MM.1S (cell line): ENCODE data around the gene RRM1.

Experiments used
- DNase-seq: peaks from one replicate; pipeline ENCODE4 v3.0.0-alpha.2; 2015
- H2AFZ ChIP-seq: fragments of 300-600 bp; sonication (generic); 2 replicates; pipeline ENCODE4 v1.6.0; 2016; ENCODE audit warnings: antibody characterized with exemption, low read length
- H3F3A ChIP-seq: fragments of 300-600 bp; sonication (generic); 2 replicates; pipeline ENCODE4 v1.6.1; 2016; ENCODE audit warnings: mild to moderate bottlenecking, antibody characterized with exemption, low read length, moderate library complexity, mixed read lengths; ENCODE audit not compliant: insufficient read depth
- H3K27ac ChIP-seq: fragments of 300-600 bp; sonication (generic); 2 replicates; pipeline ENCODE4 v1.5.1; 2016; ENCODE audit warnings: mild to moderate bottlenecking, low read length
- H3K27me3 ChIP-seq: fragments of 300-600 bp; sonication (generic); replicated peaks from 2 replicates; pipeline ENCODE4 v1.6.0; 2016; ENCODE audit warnings: low read length; ENCODE audit not compliant: insufficient read depth
- H3K36me3 ChIP-seq: fragments of 300-600 bp; sonication (generic); replicated peaks from 2 replicates; pipeline ENCODE4 v1.6.1; 2016; ENCODE audit warnings: mild to moderate bottlenecking, low read length, mixed read lengths; ENCODE audit not compliant: insufficient read depth
- H3K4me1 ChIP-seq: fragments of 300-600 bp; sonication (generic); 2 replicates; pipeline ENCODE4 v1.6.1; 2016; ENCODE audit warnings: low read length, mixed read lengths
- H3K4me2 ChIP-seq: fragments of 300-600 bp; sonication (generic); 2 replicates; pipeline ENCODE4 v1.6.0; 2016; ENCODE audit warnings: low read depth, low read length
- H3K4me3 ChIP-seq: fragments of 300-600 bp; sonication (generic); 2 replicates; pipeline ENCODE4 v1.5.1; 2016; ENCODE audit warnings: low read length, mixed read lengths
- H3K79me2 ChIP-seq: fragments of 300-600 bp; sonication (generic); 2 replicates; pipeline ENCODE4 v1.6.1; 2016; ENCODE audit warnings: mixed run types, low read length, mixed read lengths
- H3K9ac ChIP-seq: fragments of 300-600 bp; sonication (generic); 2 replicates; pipeline ENCODE4 v1.6.1; 2016; ENCODE audit warnings: low read length, mixed read lengths
- H3K9me2 ChIP-seq: fragments of 300-600 bp; sonication (generic); replicated peaks from 2 replicates; pipeline ENCODE4 v1.6.1; 2016; ENCODE audit warnings: mild to moderate bottlenecking, low read length, mixed read lengths; ENCODE audit not compliant: insufficient read depth
- H3K9me3 ChIP-seq: fragments of 300-600 bp; sonication (generic); replicated peaks from 2 replicates; pipeline ENCODE4 v1.6.1; 2016; ENCODE audit warnings: mild to moderate bottlenecking, low read length, mixed read lengths; ENCODE audit not compliant: insufficient read depth
- H4K20me1 ChIP-seq: fragments of 300-600 bp; sonication (generic); 2 replicates; pipeline ENCODE4 v1.6.1; 2016; ENCODE audit warnings: mild to moderate bottlenecking, low read length, moderate library complexity, mixed read lengths; ENCODE audit not compliant: insufficient read depth
- CTCF ChIP-seq: fragments of 300-600 bp; sonication (generic); IDR thresholded peaks from 2 replicates; pipeline ENCODE4 v1.5.1; 2016; ENCODE audit warnings: antibody characterized with exemption, low read length, mixed read lengths
- EZH2 ChIP-seq: fragments of 300-600 bp; sonication (generic); optimal IDR thresholded peaks from 2 replicates; pipeline ENCODE3; 2017; ENCODE audit warnings: low read depth, mild to moderate bottlenecking, antibody characterized with exemption, low read length, mixed read lengths
- EZH2phosphoT487 ChIP-seq: fragments of 300-600 bp; sonication (generic); IDR thresholded peaks from 2 replicates; pipeline ENCODE4 v1.6.1; 2018; ENCODE audit warnings: antibody characterized with exemption, low read length

Gene RRM1

GRCh38 chr11:4090258-4090657 lies 4.3 kb upstream of the RRM1 start:
- no peaks in the 10 kb centered on the region for H3K9me3 ChIP-seq
- H3K4me2 ChIP-seq, result no peak overlapping the region
- H3F3A ChIP-seq, result peaks cover 25% of the 10 kb centered on the region; the same call in 1 of the 2 replicates
- no peaks in the 10 kb centered on the region for H3K27me3 ChIP-seq
- DNase-seq, result no peak
- H3K4me1 ChIP-seq, result peaks cover 29% of the 10 kb centered on the region
- H2AFZ ChIP-seq, result no peak overlapping the region
- no peaks in the 10 kb centered on the region for H3K9me2 ChIP-seq
- H3K9ac ChIP-seq, result no peak overlapping the region
- H3K36me3 ChIP-seq, result 0 out of 2 replicates have a peak, but pooled peaks cover 4% of the 10 kb centered on the region
- H3K79me2 ChIP-seq, result peaks cover 15% of the 10 kb centered on the region
- H3K27ac ChIP-seq, result no peak overlapping the region
- no peak for TF ChIP-seq CTCF
- TF ChIP-seq EZH2phosphoT487, result no peak
- no peak overlapping the region for H3K4me3 ChIP-seq
- H4K20me1 ChIP-seq, result no peaks in the 10 kb centered on the region

DNA sequence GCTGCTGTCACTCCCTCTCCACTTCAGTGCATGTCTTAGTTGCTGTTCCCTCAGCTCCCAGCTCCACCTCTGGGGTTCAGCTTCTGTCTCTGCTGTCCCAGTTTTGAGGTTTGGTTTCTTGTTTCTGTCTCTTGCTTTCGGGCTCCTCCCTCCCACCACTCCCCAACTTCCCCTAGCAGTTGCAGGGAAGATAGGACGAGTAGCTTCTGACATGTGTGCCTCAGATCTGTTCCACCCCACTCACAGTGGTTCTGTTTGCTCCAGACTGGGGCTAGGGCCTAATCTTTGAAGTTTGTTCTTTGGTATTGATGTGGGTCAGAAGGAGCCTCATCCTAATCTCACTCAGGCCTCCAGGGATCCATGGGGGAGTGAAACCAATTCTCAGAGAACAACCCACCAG lies 2.6 kb upstream of the RRM1 start:
- H3K27ac ChIP-seq, result peak overlapping the region; percentile 35; the same call in 1 of the 2 replicates
- no peak overlapping the region for H3K4me3 ChIP-seq
- no peaks in the 10 kb centered on the region for H4K20me1 ChIP-seq
- no peak for TF ChIP-seq EZH2phosphoT487
- TF ChIP-seq EZH2, result no peak
- TF ChIP-seq CTCF, result no peak
- H3K4me1 ChIP-seq, result peaks cover 34% of the 10 kb centered on the region
- no peaks in the 10 kb centered on the region for H3K27me3 ChIP-seq
- H3K9me3 ChIP-seq, result no peaks in the 10 kb centered on the region
- H3K36me3 ChIP-seq, result no peaks in the 10 kb centered on the region; the same call in 1 of the 2 replicates
- peak; percentile 34 for DNase-seq
- peaks cover 33% of the 10 kb centered on the region for H3K79me2 ChIP-seq
- no peak overlapping the region for H2AFZ ChIP-seq
- H3K9ac ChIP-seq, result no peak overlapping the region
- peak overlapping the region; percentile 30 for H3K4me2 ChIP-seq
- H3F3A ChIP-seq, result peaks cover 25% of the 10 kb centered on the region; the same call in 1 of the 2 replicates
- no peaks in the 10 kb centered on the region for H3K9me2 ChIP-seq

DNA sequence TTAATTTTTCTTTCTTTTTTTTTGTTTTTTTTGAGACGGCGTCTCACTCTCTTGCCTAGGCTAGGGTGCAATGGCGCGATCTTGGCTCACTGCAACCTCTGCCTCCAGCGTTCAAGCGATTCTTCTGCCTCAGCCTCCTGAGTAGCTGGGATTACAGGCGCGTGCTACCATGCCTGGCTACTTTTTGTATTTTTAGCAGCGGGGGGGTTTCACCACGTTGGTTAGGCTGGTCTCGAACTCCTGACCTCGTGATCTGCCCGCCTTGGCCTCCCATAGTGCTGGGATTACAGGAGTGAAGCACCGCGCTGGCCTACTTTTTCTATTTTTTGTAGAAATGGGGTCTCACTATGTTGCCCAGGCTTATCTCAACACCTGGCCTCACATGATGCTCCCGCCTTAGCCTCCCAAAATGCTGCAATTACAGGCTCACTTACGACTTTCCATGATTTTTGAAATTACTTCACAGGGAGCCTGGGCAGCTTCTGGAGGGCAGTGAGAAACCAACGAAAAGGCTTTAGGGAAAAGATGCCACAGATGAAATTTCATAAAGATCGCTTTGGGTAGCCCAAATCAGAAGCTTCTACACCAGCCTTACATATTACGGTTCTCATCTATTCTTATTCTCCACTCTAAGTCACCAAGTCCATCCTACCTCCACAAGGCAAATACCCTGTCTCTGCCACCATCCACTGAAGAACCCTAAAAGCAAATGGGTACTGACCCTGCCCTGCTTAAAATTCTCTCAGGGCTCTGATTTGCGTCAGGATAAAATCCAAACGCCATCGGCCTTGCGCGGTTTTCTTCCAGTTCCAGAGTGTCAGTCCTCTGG lies 866 bp upstream of the RRM1 start:
- Histone ChIP-seq H3K4me1 (peaks cover 34% of the 10 kb centered on the region), H3K9ac (peak overlapping the region; percentile 99), H3K4me2 (peak overlapping the region; percentile 89), H3K27ac (peak overlapping the region; percentile 96), H2AFZ (peak overlapping the region; percentile 75), H3F3A (peaks cover 25% of the 10 kb centered on the region; the same call in 1 of the 2 replicates), H4K20me1 (no peaks in the 10 kb centered on the region), H3K36me3 (no peaks in the 10 kb centered on the region; the same call in 1 of the 2 replicates), H3K4me3 (peak overlapping the region; percentile 97), H3K79me2 (peaks cover 50% of the 10 kb centered on the region), H3K9me2 (no peaks in the 10 kb centered on the region), H3K27me3 (no peaks in the 10 kb centered on the region), H3K9me3 (no peaks in the 10 kb centered on the region)
- TF ChIP-seq CTCF, result no peak
- TF ChIP-seq EZH2, result no peak
- no peak for TF ChIP-seq EZH2phosphoT487
- peak; percentile 10 for DNase-seq
